Measurements from ENCODE around the gene MPHOSPH6.

GRCh38 chr16:82160226-82160625, 9.8 kb downstream of the MPHOSPH6 start:
- TF ChIP-seq GATA2 (IDR thresholded peaks at IDR 0.05; ENCODE audit: low read depth, low read length) (no peak), GATA3 (IDR thresholded peaks at IDR 0.05; ENCODE audit: low read depth, low read length) (no peak)
